Ovary (tissue), 9 donors: Measurements from ENCODE around the gene TTLL12. TPM values are rescaled to one million over a fixed set of nuclear protein-coding genes. Genes with fewer than 3 reads are reported as not detected.

Experiments
- DNase-seq, 5 donors: peaks; one replicate each; pipeline ENCODE4 v3.0.0-alpha.2; 2019 to 2020
- H3K27ac ChIP-seq, 2 donors: fragments of 200-600 bp; one replicate each; pipeline versions ENCODE4 v1.5.1 to v1.8.0; 2019 to 2022
- H3K27me3 ChIP-seq: fragments of 200-600 bp; one replicate; pipeline ENCODE4 v1.8.0; 2022
- H3K36me3 ChIP-seq: fragments of 200-600 bp; sonication (generic); one replicate; pipeline ENCODE4 v1.5.1; 2019
- H3K4me1 ChIP-seq: one replicate; pipeline ENCODE4 v1.8.1; 2013; ENCODE audit warnings: mild to moderate bottlenecking, moderate library complexity; ENCODE audit not compliant: insufficient read depth
- H3K4me3 ChIP-seq: fragments of 200-600 bp; sonication (generic); one replicate; pipeline ENCODE4 v1.5.1; 2017
- H3K9me3 ChIP-seq, 2 donors: fragments of 200-600 bp in 1 of 2; sonication (generic) in 1 of 2; one replicate each; pipeline versions ENCODE4 v1.5.1 to v1.8.1; 2013 to 2019; ENCODE audit warnings: mild to moderate bottlenecking in 1 of 2, moderate library complexity in 1 of 2
- CTCF ChIP-seq, 3 donors: fragments of 450-650 bp in 2 of 3; fragments of 200-600 bp in 1 of 3; IDR thresholded peaks; one replicate each; pipeline versions ENCODE4 v1.5.1 to v1.8.0; 2016 to 2022; ENCODE audit warnings: antibody characterized with exemption in 3 of 3, mild to moderate bottlenecking in 1 of 3
- EP300 ChIP-seq: sonication (generic); formaldehyde crosslinking; IDR thresholded peaks from one replicate; pipeline ENCODE4 v1.6.1; 2017; ENCODE audit warnings: antibody characterized with exemption
- POLR2A ChIP-seq: fragments of 450-650 bp; IDR thresholded peaks from one replicate; pipeline ENCODE4 v1.6.1; 2017; ENCODE audit warnings: antibody characterized with exemption, mild to moderate bottlenecking, moderate library complexity
- WGBS, 3 donors: extraction: QIAGEN DNeasy Blood & Tissue Kit in 1 of 3; methylation state at CpG; one replicate each; pipeline versions ENCODE4 v1.1.5 to v1.1.7; 2013 to 2017; 5-methylcytosine and 5-hydroxymethylcytosine counted together
- intact Hi-C, 4 donors: fragments of 100-400 bp; cut with DNase I; formaldehyde crosslinking; loops; one replicate each; pipeline versions ENCODE4 v1.11.0 to v1.15.1; 2022 to 2023
- polyA plus RNA-seq, 2 donors: library from polyadenylated mRNA; stranded (reverse); fragments of 200-250 nt in 1 of 2; fragments of 350-450 nt in 1 of 2; fragmentation: Illumina TruSeq in 1 of 2; extraction: RNeasy Lipid Tissue Mini Kit (QIAGEN cat#74804) in 1 of 2; gene quantifications; one replicate each; pipeline ENCODE4 v1.2.3, GENCODE V29; 2013 to 2014
- total RNA-seq, 7 donors: library from RNA; depleted of rRNA in 2 of 7; stranded (reverse); fragments of >200 nt in 2 of 7; fragmentation: NEBNext Ultra II Directional in 3 of 7; extraction: Animal tissue kit (Norgen Biotek cat#: 25700) in 3 of 7; gene quantifications; one replicate each; pipeline versions ENCODE4 v1.1.0 to v1.2.4, GENCODE V29; 2016 to 2023
- donor health status: DM: no; HTN: no; CAD: no; lungs with moderate emphysema.
- donor health status: DM: no; HTN: no; CAD: no.
- donor health status: Bipolar disorder and iron deficiency.
- donor health status: DM: yes; HTN: yes; CAD: no.
- donor health status: DM: no; HTN: no; CAD: no.
- donor health status: DM: yes; HTN: yes; CAD: no.

TTLL12 gene
- total and polyA plus RNA-seq, 9 donors = 5.8 to 68.4 (median 41.1) TPM

- intact Hi-C loops = no loop called here
- H3K4me3 ChIP-seq = no peak overlapping the region
- peak in 1 of 5 donors; percentile 40 for DNase-seq
- no peaks in the 10 kb centered on the region for H3K27me3 ChIP-seq
- TF ChIP-seq CTCF (IDR thresholded peaks at IDR 0.05) (no peak), POLR2A (no peak), EP300 (no peak)
- no peaks in the 10 kb centered on the region for H3K9me3 ChIP-seq
- no peak overlapping the region for H3K27ac ChIP-seq
- 63 to 71% (median 71%) methylated on average over 17 of the region's 17 CpGs for WGBS, 3 donors
- H3K4me1 ChIP-seq = peaks cover 19% of the 10 kb centered on the region
- H3K36me3 ChIP-seq = no peaks in the 10 kb centered on the region
These were observed 4.2 kb downstream of the TTLL12 start for GRCh38 chr22:43182726-43183125.

- DNase-seq = peak in 1 of 5 donors; percentile 34
- no peak overlapping the region for H3K27ac ChIP-seq
- no peak overlapping the region for H3K4me3 ChIP-seq
- H3K36me3 ChIP-seq = no peaks in the 10 kb centered on the region
- no peaks in the 10 kb centered on the region for H3K9me3 ChIP-seq
- intact Hi-C loops = no loop called here
- TF ChIP-seq CTCF (IDR thresholded peaks at IDR 0.05) = no peak
- no peak for TF ChIP-seq EP300
- TF ChIP-seq POLR2A = no peak
- peaks cover 19% of the 10 kb centered on the region for H3K4me1 ChIP-seq
- 86 to 91% (median 91%) methylated on average over 10 of the region's 10 CpGs for WGBS, 3 donors
- no peaks in the 10 kb centered on the region for H3K27me3 ChIP-seq
These were observed 4.8 kb downstream of the TTLL12 start for GRCh38 chr22:43182118-43182517.

GRCh38 chr22:43181321-43182076 lies 5.4 kb downstream of the TTLL12 start:
- H3K9me3 ChIP-seq = no peaks in the 10 kb centered on the region
- intact Hi-C loops = no loop called here
- 81 to 90% (median 86%) methylated on average over 9 to 13 of the region's 13 CpGs for WGBS, 3 donors
- no peaks in the 10 kb centered on the region for H3K36me3 ChIP-seq
- no peak for TF ChIP-seq POLR2A
- no peak for TF ChIP-seq EP300
- TF ChIP-seq CTCF (IDR thresholded peaks at IDR 0.05) = no peak
- no peak overlapping the region for H3K4me3 ChIP-seq
- H3K27ac ChIP-seq = no peak overlapping the region
- no peaks in the 10 kb centered on the region for H3K27me3 ChIP-seq
- DNase-seq = no peak
- H3K4me1 ChIP-seq = peaks cover 19% of the 10 kb centered on the region

- intact Hi-C loops = no loop called here
- DNase-seq = peak in 1 of 5 donors; percentile 31
- Histone ChIP-seq H3K4me3 (no peak overlapping the region), H3K36me3 (no peaks in the 10 kb centered on the region), H3K4me1 (peaks cover 18% of the 10 kb centered on the region), H3K27me3 (no peaks in the 10 kb centered on the region), H3K9me3 (no peaks in the 10 kb centered on the region), H3K27ac (no peak overlapping the region)
- TF ChIP-seq CTCF (IDR thresholded peaks at IDR 0.05) (no peak), POLR2A (no peak), EP300 (no peak)
- WGBS, 3 donors = 88 to 95% (median 93%) methylated on average over 15 of the region's 15 CpGs
These were observed 6.3 kb downstream of the TTLL12 start for GRCh38 chr22:43180670-43181069.
